ENCODE results near the gene ZGLP1. TPM values are rescaled to one million over a fixed set of nuclear protein-coding genes. Genes with fewer than 3 reads are reported as not detected.

The ZGLP1 gene
- total and polyA plus RNA-seq, 2 of the 13 experiments (the other 11 are each of a cell fraction or from before 2014, with no cell fraction given): 2.4 to 3.0 TPM

GRCh38 chr19:10289167-10289835, 20.3 kb downstream of the ZGLP1 start (continued):
- peak; percentile 40; the same call in 1 of the 2 replicates for TF ChIP-seq ARID4A (CRISPR knock-in tag; IDR thresholded peaks at IDR 0.05; ENCODE audit: borderline replicate concordance)
- 0 out of 2 replicates have a peak, but pooled peaks have one; percentile 25 for TF ChIP-seq UBTF (CRISPR knock-in tag; IDR thresholded peaks at IDR 0.05)
- TF ChIP-seq MEIS2 (CRISPR knock-in tag; IDR thresholded peaks at IDR 0.05): peak; percentile 73
- peak; percentile 86 for TF ChIP-seq MAX (IDR thresholded peaks at IDR 0.05)
- TF ChIP-seq, protein P1, sequence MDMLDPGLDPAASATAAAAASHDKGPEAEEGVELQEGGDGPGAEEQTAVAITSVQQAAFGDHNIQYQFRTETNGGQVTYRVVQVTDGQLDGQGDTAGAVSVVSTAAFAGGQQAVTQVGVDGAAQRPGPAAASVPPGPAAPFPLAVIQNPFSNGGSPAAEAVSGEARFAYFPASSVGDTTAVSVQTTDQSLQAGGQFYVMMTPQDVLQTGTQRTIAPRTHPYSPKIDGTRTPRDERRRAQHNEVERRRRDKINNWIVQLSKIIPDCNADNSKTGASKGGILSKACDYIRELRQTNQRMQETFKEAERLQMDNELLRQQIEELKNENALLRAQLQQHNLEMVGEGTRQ (IDR thresholded peaks at IDR 0.05; ENCODE audit: low read depth, low read length): no peak
- TF ChIP-seq, protein P1 (CRISPR knock-in tag; IDR thresholded peaks at IDR 0.05; ENCODE audit: borderline replicate concordance): peak; percentile 69; the same call in 1 of the 2 replicates
- TF ChIP-seq, protein P2, sequence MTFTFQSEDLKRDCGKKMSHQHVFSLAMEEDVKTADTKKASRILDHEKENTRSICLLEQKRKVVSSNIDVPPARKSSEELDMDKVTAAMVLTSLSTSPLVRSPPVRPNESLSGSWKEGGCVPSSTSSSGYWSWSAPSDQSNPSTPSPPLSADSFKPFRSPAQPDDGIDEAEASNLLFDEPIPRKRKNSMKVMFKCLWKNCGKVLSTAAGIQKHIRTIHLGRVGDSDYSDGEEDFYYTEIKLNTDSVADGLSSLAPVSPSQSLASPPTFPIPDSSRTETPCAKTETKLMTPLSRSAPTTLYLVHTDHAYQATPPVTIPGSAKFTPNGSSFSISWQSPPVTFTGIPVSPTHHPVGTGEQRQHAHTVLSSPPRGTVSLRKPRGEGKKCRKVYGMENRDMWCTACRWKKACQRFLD (CRISPR knock-in tag; IDR thresholded peaks at IDR 0.05; ENCODE audit: borderline replicate concordance): peak; percentile 46; the same call in 1 of the 2 replicates
- TF ChIP-seq SIN3A (IDR thresholded peaks at IDR 0.05; ENCODE audit: borderline replicate concordance, low read depth, low read length): peak; percentile 19; the same call in 1 of the 2 replicates
- TF ChIP-seq MXD1 (CRISPR knock-in tag; IDR thresholded peaks at IDR 0.05): peak; percentile 72; the same call in 1 of the 2 replicates
- TF ChIP-seq ARNT2 (CRISPR knock-in tag; IDR thresholded peaks at IDR 0.05; ENCODE audit: low read depth): peak; percentile 21; the same call in 1 of the 2 replicates
- 0 out of 2 replicates have a peak, but pooled peaks have one; percentile 23 for TF ChIP-seq SAP130 (CRISPR knock-in tag; IDR thresholded peaks at IDR 0.05; ENCODE audit: low read depth)
- TF ChIP-seq ZNF12 (CRISPR knock-in tag; IDR thresholded peaks at IDR 0.05): peak; percentile 35; the same call in 1 of the 2 replicates
- TF ChIP-seq, protein P3, sequence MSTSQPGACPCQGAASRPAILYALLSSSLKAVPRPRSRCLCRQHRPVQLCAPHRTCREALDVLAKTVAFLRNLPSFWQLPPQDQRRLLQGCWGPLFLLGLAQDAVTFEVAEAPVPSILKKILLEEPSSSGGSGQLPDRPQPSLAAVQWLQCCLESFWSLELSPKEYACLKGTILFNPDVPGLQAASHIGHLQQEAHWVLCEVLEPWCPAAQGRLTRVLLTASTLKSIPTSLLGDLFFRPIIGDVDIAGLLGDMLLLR (CRISPR knock-in tag; IDR thresholded peaks at IDR 0.05): peak; percentile 87; the same call in 1 of the 2 replicates

All from HepG2 (cell line).